Measurements from ENCODE around the gene FBXW11.
"Not testable (repeated sequence)": the region's sequence is repeated elsewhere in the genome, so short reads cannot be mapped to it uniquely, and the experiment has no call there.

The FBXW11 gene

GRCh38 chr5:171954721-171955120, 51.7 kb downstream of the FBXW11 start:
- DNase-seq (ENCODE audit: low read depth in 2 of 2), result no peak

- peak; percentile 37 to 39 for DNase-seq (ENCODE audit: low read depth in 2 of 2)
Measured at GRCh38 chr5:171953860-171954701, 52.4 kb downstream of the FBXW11 start.

GRCh38 chr5:171952021-171952420, 54.4 kb downstream of the FBXW11 start:
- no peak for DNase-seq (ENCODE audit: low read depth in 2 of 2)

GRCh38 chr5:171951218-171951617, 55.2 kb downstream of the FBXW11 start:
- DNase-seq (ENCODE audit: low read depth in 2 of 2), result no peak

- DNase-seq (ENCODE audit: low read depth in 2 of 2), result no peak
Measured at GRCh38 chr5:171946000-171946781, 60.2 kb downstream of the FBXW11 start.

- DNase-seq (ENCODE audit: low read depth in 2 of 2), result no peak
Measured at GRCh38 chr5:171945476-171945875, 61.0 kb downstream of the FBXW11 start.

GRCh38 chr5:171945066-171945465, 61.4 kb downstream of the FBXW11 start:
- DNase-seq (ENCODE audit: low read depth in 2 of 2), result no peak

GRCh38 chr5:171942112-171942516, 64.3 kb downstream of the FBXW11 start:
- DNase-seq (ENCODE audit: low read depth in 2 of 2), result not testable (repeated sequence)

- DNase-seq (ENCODE audit: low read depth in 2 of 2), result not testable (repeated sequence)
Measured at GRCh38 chr5:171941675-171942074, 64.8 kb downstream of the FBXW11 start.

GRCh38 chr5:171941275-171941674, 65.2 kb downstream of the FBXW11 start:
- not testable (repeated sequence) for DNase-seq (ENCODE audit: low read depth in 2 of 2)

GRCh38 chr5:171939951-171940350, 66.5 kb downstream of the FBXW11 start:
- no peak for DNase-seq (ENCODE audit: low read depth in 2 of 2)

- no peak for DNase-seq (ENCODE audit: low read depth in 2 of 2)
Measured at GRCh38 chr5:171938358-171938757, 68.1 kb downstream of the FBXW11 start.

GRCh38 chr5:171937351-171937750, 69.1 kb downstream of the FBXW11 start:
- no peak for DNase-seq (ENCODE audit: low read depth in 2 of 2)

- no peak for DNase-seq (ENCODE audit: low read depth in 2 of 2)
Measured at GRCh38 chr5:171934586-171934985, 71.9 kb downstream of the FBXW11 start.

- DNase-seq (ENCODE audit: low read depth in 2 of 2), result no peak
Measured at GRCh38 chr5:171931163-171931562, 75.3 kb downstream of the FBXW11 start.

- no peak for DNase-seq (ENCODE audit: low read depth in 2 of 2)
Measured at GRCh38 chr5:171927345-171927941, 79.0 kb downstream of the FBXW11 start.

GRCh38 chr5:171926311-171926710, 80.1 kb downstream of the FBXW11 start:
- DNase-seq (ENCODE audit: low read depth in 2 of 2), result no peak

GRCh38 chr5:171924493-171925122, 81.8 kb downstream of the FBXW11 start:
- DNase-seq (ENCODE audit: low read depth in 2 of 2), result no peak

- DNase-seq (ENCODE audit: low read depth in 2 of 2), result no peak
Measured at GRCh38 chr5:171920765-171921391, 85.6 kb downstream of the FBXW11 start.

- not testable (repeated sequence) for DNase-seq (ENCODE audit: low read depth in 2 of 2)
Measured at GRCh38 chr5:171915700-171916099, 90.7 kb downstream of the FBXW11 start.

- DNase-seq (ENCODE audit: low read depth in 2 of 2), result no peak
Measured at GRCh38 chr5:171914726-171915338, 91.6 kb downstream of the FBXW11 start.
